HEK293 (cell line): Measurements from ENCODE around the gene RAB40C.

ENCODE experiments used
- BCL11A ChIP-seq: fragments of 450-650 bp; formaldehyde crosslinking; IDR thresholded peaks from 2 replicates; pipeline ENCODE4 v1.5.1; 2016; ENCODE audit warnings: low read depth, missing biosample characterization, missing genetic modification characterization
- BCL11B ChIP-seq: fragments of 450-650 bp; formaldehyde crosslinking; IDR thresholded peaks from 2 replicates; pipeline ENCODE4 v1.5.1; 2016; ENCODE audit warnings: low read depth, missing biosample characterization, missing genetic modification characterization
- GLI4 ChIP-seq: fragments of 450-650 bp; formaldehyde crosslinking; IDR thresholded peaks from 2 replicates; pipeline ENCODE4 v1.5.1; 2016; ENCODE audit warnings: missing biosample characterization, missing genetic modification characterization
- KLF10 ChIP-seq: fragments of 450-650 bp; IDR thresholded peaks from 2 replicates; pipeline ENCODE4 v1.5.1; 2018; ENCODE audit warnings: missing biosample characterization, mild to moderate bottlenecking, missing genetic modification characterization
- PBX3 ChIP-seq: sonication (generic); formaldehyde crosslinking; IDR thresholded peaks from 2 replicates; pipeline ENCODE4 v1.8.1; 2022; ENCODE audit warnings: mild to moderate bottlenecking, moderate library complexity, missing genetic modification reagents
- PRDM10 ChIP-seq: fragments of 450-650 bp; formaldehyde crosslinking; IDR thresholded peaks from 2 replicates; pipeline ENCODE4 v1.5.1; 2016; ENCODE audit warnings: missing biosample characterization, missing genetic modification characterization
- PRDM2 ChIP-seq: fragments of 450-650 bp; formaldehyde crosslinking; IDR thresholded peaks from 2 replicates; pipeline ENCODE4 v1.5.1; 2016; ENCODE audit warnings: missing biosample characterization, missing genetic modification characterization, borderline replicate concordance
- REPIN1 ChIP-seq: fragments of 450-650 bp; formaldehyde crosslinking; IDR thresholded peaks from 2 replicates; pipeline ENCODE4 v1.5.1; 2017; ENCODE audit warnings: missing biosample characterization, missing genetic modification characterization, low read depth
- SETDB1 ChIP-seq: IDR thresholded peaks from one replicate; pipeline ENCODE4 v1.6.1; 2017; ENCODE audit warnings: mild to moderate bottlenecking, low read length, moderate library complexity, mixed read lengths; ENCODE audit not compliant: insufficient read length
- ZBTB8A ChIP-seq: fragments of 450-650 bp; formaldehyde crosslinking; IDR thresholded peaks from 2 replicates; pipeline ENCODE4 v1.5.1; 2016; ENCODE audit warnings: missing biosample characterization, missing genetic modification characterization
- ZEB2 ChIP-seq: fragments of 450-650 bp; formaldehyde crosslinking; IDR thresholded peaks from 2 replicates; pipeline ENCODE4 v1.5.1; 2016; ENCODE audit warnings: missing biosample characterization, missing genetic modification characterization
- ZNF157 ChIP-seq: fragments of 450-650 bp; formaldehyde crosslinking; IDR thresholded peaks from 2 replicates; pipeline ENCODE4 v1.5.1; 2016; ENCODE audit warnings: missing biosample characterization, missing genetic modification characterization
- ZNF239 ChIP-seq: fragments of 450-650 bp; formaldehyde crosslinking; IDR thresholded peaks from 2 replicates; pipeline ENCODE4 v1.5.1; 2016; ENCODE audit warnings: missing biosample characterization, missing genetic modification characterization
- ZNF26 ChIP-seq: fragments of 450-650 bp; formaldehyde crosslinking; IDR thresholded peaks from 2 replicates; pipeline ENCODE4 v1.5.1; 2016; ENCODE audit warnings: missing biosample characterization, missing genetic modification characterization
- ZNF473 ChIP-seq: fragments of 450-650 bp; formaldehyde crosslinking; IDR thresholded peaks from 2 replicates; pipeline ENCODE4 v1.5.1; 2017; ENCODE audit warnings: missing biosample characterization, missing genetic modification characterization
- ZNF488 ChIP-seq: fragments of 450-650 bp; formaldehyde crosslinking; IDR thresholded peaks from 2 replicates; pipeline ENCODE4 v1.5.1; 2016; ENCODE audit warnings: missing biosample characterization, missing genetic modification characterization
- ZNF544 ChIP-seq: fragments of 450-650 bp; formaldehyde crosslinking; IDR thresholded peaks from 2 replicates; pipeline ENCODE4 v1.5.0; 2017; ENCODE audit warnings: missing biosample characterization, missing genetic modification characterization
- ZNF600 ChIP-seq: fragments of 450-650 bp; formaldehyde crosslinking; IDR thresholded peaks from 2 replicates; pipeline ENCODE4 v1.5.1; 2016; ENCODE audit warnings: missing biosample characterization, missing genetic modification characterization
- ZNF692 ChIP-seq: fragments of 450-650 bp; formaldehyde crosslinking; IDR thresholded peaks from 2 replicates; pipeline ENCODE4 v1.5.1; 2016; ENCODE audit warnings: missing biosample characterization, missing genetic modification characterization
- ZNF76 ChIP-seq: fragments of 450-650 bp; formaldehyde crosslinking; IDR thresholded peaks from 2 replicates; pipeline ENCODE4; 2016; ENCODE audit warnings: low read depth, missing biosample characterization, missing genetic modification characterization, borderline replicate concordance
- ZNF791 ChIP-seq: fragments of 450-650 bp; formaldehyde crosslinking; IDR thresholded peaks from 2 replicates; pipeline ENCODE4 v1.5.1; 2016; ENCODE audit warnings: missing biosample characterization, missing genetic modification characterization
- ZNF843 ChIP-seq: fragments of 450-650 bp; formaldehyde crosslinking; IDR thresholded peaks from 2 replicates; pipeline ENCODE4 v1.5.1; 2016; ENCODE audit warnings: missing biosample characterization, missing genetic modification characterization
- ZSCAN4 ChIP-seq: fragments of 450-650 bp; formaldehyde crosslinking; IDR thresholded peaks from 2 replicates; pipeline ENCODE4 v1.5.1; 2017; ENCODE audit warnings: missing biosample characterization, missing genetic modification characterization

Gene RAB40C

GRCh38 chr16:667780-668518 lies 78.1 kb downstream of the RAB40C start, which contains the start of gene RHOT2 (continued):
- TF ChIP-seq PRDM2 (tag by site-specific recombination) (no peak), ZBTB8A (tag by site-specific recombination) (peak; percentile 34; the same call in 1 of the 2 replicates), ZNF600 (tag by site-specific recombination) (no peak), REPIN1 (tag by site-specific recombination) (no peak), SETDB1 (no peak), GLI4 (tag by site-specific recombination) (no peak), BCL11A (tag by site-specific recombination) (no peak), ZNF26 (tag by site-specific recombination) (no peak), ZNF76 (tag by site-specific recombination) (0 out of 2 replicates have a peak, but pooled peaks have one; percentile 28), ZNF473 (no peak), ZNF544 (tag by site-specific recombination) (no peak), ZNF157 (tag by site-specific recombination) (no peak), ZNF488 (tag by site-specific recombination) (no peak), ZSCAN4 (tag by site-specific recombination) (no peak), ZNF239 (tag by site-specific recombination) (no peak), PBX3 (CRISPR knock-in tag) (peak; percentile 73; the same call in 1 of the 2 replicates), BCL11B (tag by site-specific recombination) (peak; percentile 41; the same call in 1 of the 2 replicates), ZEB2 (tag by site-specific recombination) (0 out of 2 replicates have a peak, but pooled peaks have one; percentile 10), ZNF791 (tag by site-specific recombination) (no peak), ZNF843 (tag by site-specific recombination) (no peak), PRDM10 (no peak), KLF10 (peak; percentile 79), ZNF692 (tag by site-specific recombination) (peak; percentile 42; the same call in 1 of the 2 replicates)
